Activated CD8-positive, alpha-beta T cell treated with anti-CD3 and anti-CD28 coated beads, Interleukin-2, amount 10 ng/mL, durations not matched to agents 7 days and 5 days (primary cell): ENCODE measurements around the gene TEX55. TPM values are rescaled to one million over a fixed set of nuclear protein-coding genes. Genes with fewer than 3 reads are reported as not detected.
"Not testable (repeated sequence)": the region's sequence is repeated elsewhere in the genome, so short reads cannot be mapped to it uniquely, and the experiment has no call there.

ENCODE experiments used
- ATAC-seq: fragments of 150-1000 bp; cut with Tn5 transposase; one replicate; pipeline ENCODE4 v1.10.0; 2021; ENCODE audit warnings: moderate library complexity
- CTCF ChIA-PET: fragments of 350-600 bp; sonication (Branson Sonifier 250); formaldehyde crosslinking; loops from one replicate; lab custom pipeline; 2021; ENCODE audit warnings: antibody characterized with exemption; lab: Charles Lee
- POLR2A ChIA-PET: fragments of 350-600 bp; sonication (Branson Sonifier 250); formaldehyde crosslinking; loops from one replicate; lab custom pipeline; 2021; ENCODE audit warnings: antibody characterized with exemption; lab: Charles Lee
- DNase-seq: peaks from one replicate; pipeline ENCODE4 v3.0.0-alpha.2; 2020
- H3K27ac Mint-ChIP-seq: one replicate; pipeline ENCODE4 v1.8.0; 2021; ENCODE audit warnings: mild to moderate bottlenecking, mixed read lengths
- H3K27me3 Mint-ChIP-seq: one replicate; pipeline ENCODE4 v1.8.0; 2021; ENCODE audit warnings: low read depth, mixed read lengths
- H3K36me3 Mint-ChIP-seq: one replicate; pipeline ENCODE4 v1.8.0; 2021; ENCODE audit warnings: low read depth, mixed read lengths
- H3K4me1 Mint-ChIP-seq: one replicate; pipeline ENCODE4 v1.8.0; 2021; ENCODE audit warnings: low read depth, mixed read lengths
- H3K4me3 Mint-ChIP-seq: one replicate; pipeline ENCODE4 v1.8.0; 2021; ENCODE audit warnings: mild to moderate bottlenecking, mixed read lengths
- H3K9me3 Mint-ChIP-seq: one replicate; pipeline ENCODE4 v1.8.0; 2022; ENCODE audit warnings: mixed read lengths; ENCODE audit not compliant: insufficient read depth
- total RNA-seq, 2 experiments: library from RNA; stranded (reverse); gene quantifications; one replicate each; pipeline ENCODE4 v1.2.3, GENCODE V29; 2021

The TEX55 gene
- total RNA-seq, 2 experiments from 2014 or later = not detected

- CTCF ChIA-PET, POLR2A ChIA-PET, H3K4me1 Mint-ChIP-seq: not testable (repeated sequence)
Measured at GRCh38 chr3:119132291-119132690, 13.7 kb upstream of the TEX55 start.

GRCh38 chr3:119139360-119139759 lies 6.6 kb upstream of the TEX55 start:
- H3K27me3 Mint-ChIP-seq, CTCF ChIA-PET, H3K9me3 Mint-ChIP-seq, H3K4me1 Mint-ChIP-seq, H3K27ac Mint-ChIP-seq, H3K36me3 Mint-ChIP-seq, POLR2A ChIA-PET, DNase-seq, H3K4me3 Mint-ChIP-seq, ATAC-seq: not testable (repeated sequence)

More at GRCh38 chr3:119132291-119132690, 13.7 kb upstream of the TEX55 start:
- not testable (repeated sequence) for ATAC-seq, H3K4me3 Mint-ChIP-seq, H3K36me3 Mint-ChIP-seq, H3K27me3 Mint-ChIP-seq, H3K9me3 Mint-ChIP-seq, DNase-seq, H3K27ac Mint-ChIP-seq

GRCh38 chr3:119140466-119140865 lies 5.5 kb upstream of the TEX55 start:
- H3K9me3 Mint-ChIP-seq = no peaks in the 10 kb centered on the region
- peaks cover 5% of the 10 kb centered on the region for H3K27me3 Mint-ChIP-seq
- ChIA-PET CTCF (no interaction called here), POLR2A (no interaction called here)
- H3K4me3 Mint-ChIP-seq = no peak overlapping the region
- no peaks in the 10 kb centered on the region for H3K4me1 Mint-ChIP-seq
- H3K27ac Mint-ChIP-seq = no peak overlapping the region
- H3K36me3 Mint-ChIP-seq = no peaks in the 10 kb centered on the region
- no peak for ATAC-seq
- no peak for DNase-seq

- Mint-ChIP-seq H3K27me3 (no peaks in the 10 kb centered on the region), H3K4me3 (no peak overlapping the region), H3K27ac (no peak overlapping the region), H3K4me1 (no peaks in the 10 kb centered on the region), H3K9me3 (no peaks in the 10 kb centered on the region), H3K36me3 (no peaks in the 10 kb centered on the region)
- ATAC-seq (no peak), DNase-seq (no peak)
- ChIA-PET CTCF (interaction anchor here (1.3 to 6.1 kb wide), 2 partner anchors 96 to 208 kb away, joined by 4 to 66 read pairs; partner anchors contain the start of gene B4GALT4), POLR2A (no interaction called here)
Measured at GRCh38 chr3:119145128-119145499, 851 bp upstream of the TEX55 start.

- no peak overlapping the region for H3K27ac Mint-ChIP-seq
- no peaks in the 10 kb centered on the region for H3K36me3 Mint-ChIP-seq
- CTCF ChIA-PET = interaction anchor here (1.6 to 6.1 kb wide), 2 partner anchors 94 to 534 kb away, joined by 5 to 66 read pairs; partner anchors contain the start of gene B4GALT4
- no peak overlapping the region for H3K4me3 Mint-ChIP-seq
- ATAC-seq (no peak), DNase-seq (no peak)
- no peaks in the 10 kb centered on the region for H3K9me3 Mint-ChIP-seq
- POLR2A ChIA-PET = no interaction called here
- H3K4me1 Mint-ChIP-seq = no peaks in the 10 kb centered on the region
- no peaks in the 10 kb centered on the region for H3K27me3 Mint-ChIP-seq
Measured at GRCh38 chr3:119146578-119147375, 812 bp downstream of the TEX55 start.

- ChIA-PET CTCF (interaction anchor here (1.6 to 6.1 kb wide), 2 partner anchors 94 to 533 kb away, joined by 5 to 66 read pairs; partner anchors contain the start of gene B4GALT4), POLR2A (no interaction called here)
Measured at GRCh38 chr3:119147494-119147893, 1.5 kb downstream of the TEX55 start.

GRCh38 chr3:119148493-119149180 lies 2.7 kb downstream of the TEX55 start:
- Mint-ChIP-seq H3K27me3 (peaks cover 3% of the 10 kb centered on the region), H3K36me3 (no peaks in the 10 kb centered on the region), H3K4me1 (no peaks in the 10 kb centered on the region), H3K9me3 (peaks cover 9% of the 10 kb centered on the region), H3K4me3 (no peak overlapping the region), H3K27ac (no peak overlapping the region)
- POLR2A ChIA-PET = no interaction called here
- ATAC-seq (no peak), DNase-seq (no peak)
- CTCF ChIA-PET = interaction anchor here (0.8 kb wide), 1 partner anchor 92 kb away, joined by 6 read pairs; the partner anchor contains the start of gene B4GALT4

More at GRCh38 chr3:119147494-119147893, 1.5 kb downstream of the TEX55 start:
- Mint-ChIP-seq H3K4me3 (no peak overlapping the region), H3K9me3 (no peaks in the 10 kb centered on the region), H3K36me3 (no peaks in the 10 kb centered on the region), H3K4me1 (no peaks in the 10 kb centered on the region), H3K27ac (no peak overlapping the region), H3K27me3 (no peaks in the 10 kb centered on the region)
- ATAC-seq = no peak
- no peak for DNase-seq

GRCh38 chr3:119149484-119149883 lies 3.5 kb downstream of the TEX55 start:
- DNase-seq (no peak), ATAC-seq (no peak)
- no peak overlapping the region for H3K4me3 Mint-ChIP-seq
- H3K27me3 Mint-ChIP-seq = peaks cover 3% of the 10 kb centered on the region
- peaks cover 13% of the 10 kb centered on the region for H3K9me3 Mint-ChIP-seq
- no peaks in the 10 kb centered on the region for H3K36me3 Mint-ChIP-seq
- no peaks in the 10 kb centered on the region for H3K4me1 Mint-ChIP-seq
- ChIA-PET CTCF (interaction anchor here (0.8 kb wide), 1 partner anchor 91 kb away, joined by 6 read pairs; the partner anchor contains the start of gene B4GALT4), POLR2A (no interaction called here)
- no peak overlapping the region for H3K27ac Mint-ChIP-seq

- CTCF ChIA-PET = interaction anchor here (1.0 kb wide), 1 partner anchor 85 kb away, joined by 5 read pairs; no protein-coding TSS in a partner anchor
- no peaks in the 10 kb centered on the region for H3K36me3 Mint-ChIP-seq
- no peaks in the 10 kb centered on the region for H3K4me1 Mint-ChIP-seq
- no peak overlapping the region for H3K4me3 Mint-ChIP-seq
- H3K27ac Mint-ChIP-seq = no peak overlapping the region
- POLR2A ChIA-PET = no interaction called here
- peaks cover 13% of the 10 kb centered on the region for H3K9me3 Mint-ChIP-seq
- peaks cover 14% of the 10 kb centered on the region for H3K27me3 Mint-ChIP-seq
- ATAC-seq = no peak
- DNase-seq = no peak
Measured at GRCh38 chr3:119156868-119157267, 10.9 kb downstream of the TEX55 start.

- POLR2A ChIA-PET = no interaction called here
- CTCF ChIA-PET = interaction anchor here (1.0 kb wide), 1 partner anchor 83 kb away, joined by 5 read pairs; no protein-coding TSS in a partner anchor
- H3K27me3 Mint-ChIP-seq = peaks cover 16% of the 10 kb centered on the region
- peaks cover 12% of the 10 kb centered on the region for H3K9me3 Mint-ChIP-seq
- no peak overlapping the region for H3K27ac Mint-ChIP-seq
- no peak overlapping the region for H3K4me3 Mint-ChIP-seq
- ATAC-seq = no peak
- no peak for DNase-seq
- no peaks in the 10 kb centered on the region for H3K4me1 Mint-ChIP-seq
- H3K36me3 Mint-ChIP-seq = no peaks in the 10 kb centered on the region
Measured at GRCh38 chr3:119157971-119158370, 12.0 kb downstream of the TEX55 start.

- no peak overlapping the region for H3K4me3 Mint-ChIP-seq
- POLR2A ChIA-PET = no interaction called here
Measured at GRCh38 chr3:119160361-119160760, 14.4 kb downstream of the TEX55 start.

GRCh38 chr3:119160815-119161214 lies 14.8 kb downstream of the TEX55 start:
- Mint-ChIP-seq H3K27me3 (peaks cover 18% of the 10 kb centered on the region), H3K27ac (no peak overlapping the region), H3K4me1 (no peaks in the 10 kb centered on the region), H3K36me3 (peaks cover 2% of the 10 kb centered on the region), H3K4me3 (no peak overlapping the region), H3K9me3 (peaks cover 6% of the 10 kb centered on the region)
- ChIA-PET POLR2A (no interaction called here), CTCF (no interaction called here)
- DNase-seq (no peak), ATAC-seq (no peak)

More at GRCh38 chr3:119160361-119160760, 14.4 kb downstream of the TEX55 start:
- Mint-ChIP-seq H3K27ac (no peak overlapping the region), H3K9me3 (peaks cover 6% of the 10 kb centered on the region), H3K36me3 (no peaks in the 10 kb centered on the region), H3K4me1 (no peaks in the 10 kb centered on the region), H3K27me3 (peaks cover 18% of the 10 kb centered on the region)
- DNase-seq (no peak), ATAC-seq (no peak)
- CTCF ChIA-PET = no interaction called here
